SHP77 (cell line): Measurements from ENCODE around the gene RPS14.
"Not testable (repeated sequence)": the region's sequence is repeated elsewhere in the genome, so short reads cannot be mapped to it uniquely, and the experiment has no call there.

Experiments
- DNase-seq, 2 experiments: peaks; one replicate each; lab custom pipeline; 2025; lab: John Stamatoyannopoulos, UW

The RPS14 gene

DNA sequence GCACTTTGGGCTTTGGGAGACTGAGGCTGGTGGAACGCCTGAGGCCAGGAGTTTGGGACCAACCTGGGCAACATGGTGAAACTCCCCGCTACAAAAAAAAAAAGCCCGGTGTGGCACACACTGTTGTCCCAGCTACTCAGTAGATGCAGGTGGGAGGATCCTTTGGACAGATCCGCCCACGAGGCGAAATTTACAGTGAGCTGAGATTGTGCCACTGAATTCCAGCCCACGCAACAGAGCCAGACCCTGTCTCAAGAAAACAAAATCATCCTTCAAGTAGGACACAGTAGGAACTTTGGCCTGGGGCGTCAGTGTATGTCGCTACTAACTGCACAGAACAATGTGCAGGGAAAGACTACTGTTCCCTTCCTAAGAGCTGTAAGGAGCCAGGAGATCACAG lies 4.8 kb downstream of the RPS14 start:
- DNase-seq: no peak

DNA sequence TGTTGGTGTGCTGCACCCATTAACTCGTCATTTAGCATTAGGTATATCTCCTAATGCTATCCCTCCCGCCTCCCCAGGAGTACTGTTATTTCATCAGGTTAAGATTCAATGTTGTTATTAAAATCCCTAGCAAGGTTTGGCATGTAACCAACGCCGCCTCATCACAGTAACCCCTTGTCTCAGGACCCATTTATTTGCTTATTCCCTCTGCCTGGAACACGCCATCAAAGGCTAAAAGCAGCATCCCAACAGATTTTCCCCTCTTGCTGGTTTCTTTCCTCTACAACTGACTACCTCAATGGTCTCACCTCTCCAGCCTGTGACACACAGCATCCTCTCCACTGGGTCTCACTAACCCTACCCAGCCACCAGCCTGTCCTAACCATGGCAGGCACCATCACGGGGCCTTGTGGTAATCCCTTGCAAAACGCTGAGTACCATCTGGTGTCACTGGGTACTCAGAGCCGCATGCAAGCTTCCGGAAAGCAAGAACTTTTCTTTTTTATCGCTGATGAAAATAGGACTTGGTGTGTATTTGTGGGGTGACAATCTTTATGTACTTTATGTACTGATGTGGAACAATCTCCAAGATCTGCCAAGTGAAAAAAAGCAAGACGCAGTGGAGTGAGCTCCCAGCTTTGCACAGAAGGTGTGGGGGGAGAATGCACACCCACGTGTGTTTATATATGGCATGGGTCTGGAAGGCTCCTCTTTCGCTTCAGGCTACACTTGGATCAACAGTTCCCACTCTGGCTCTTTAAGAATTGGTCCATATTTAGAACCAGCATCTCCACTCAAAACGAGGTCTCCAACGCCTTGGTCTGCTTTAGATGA lies 6.1 kb downstream of the RPS14 start:
- no peak for DNase-seq

DNA sequence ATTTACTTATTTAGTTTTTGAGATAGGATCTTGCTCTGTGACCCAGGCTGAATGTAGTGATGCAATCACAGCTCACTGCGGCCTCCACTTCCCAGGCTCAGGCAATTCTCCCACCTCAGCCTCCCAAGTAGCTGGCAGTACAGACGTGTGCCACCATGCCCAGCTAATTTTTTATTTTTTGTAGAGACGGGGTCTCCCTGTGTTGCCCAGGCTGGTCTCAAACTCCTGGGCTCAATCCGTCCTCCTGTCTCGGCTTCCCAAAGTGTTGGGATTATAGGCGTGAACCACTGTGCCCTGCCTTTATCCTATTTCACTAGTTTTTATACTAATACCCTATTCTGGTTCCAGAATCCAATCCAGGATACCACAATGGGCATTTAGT lies 6.8 kb downstream of the RPS14 start:
- no peak for DNase-seq

DNA sequence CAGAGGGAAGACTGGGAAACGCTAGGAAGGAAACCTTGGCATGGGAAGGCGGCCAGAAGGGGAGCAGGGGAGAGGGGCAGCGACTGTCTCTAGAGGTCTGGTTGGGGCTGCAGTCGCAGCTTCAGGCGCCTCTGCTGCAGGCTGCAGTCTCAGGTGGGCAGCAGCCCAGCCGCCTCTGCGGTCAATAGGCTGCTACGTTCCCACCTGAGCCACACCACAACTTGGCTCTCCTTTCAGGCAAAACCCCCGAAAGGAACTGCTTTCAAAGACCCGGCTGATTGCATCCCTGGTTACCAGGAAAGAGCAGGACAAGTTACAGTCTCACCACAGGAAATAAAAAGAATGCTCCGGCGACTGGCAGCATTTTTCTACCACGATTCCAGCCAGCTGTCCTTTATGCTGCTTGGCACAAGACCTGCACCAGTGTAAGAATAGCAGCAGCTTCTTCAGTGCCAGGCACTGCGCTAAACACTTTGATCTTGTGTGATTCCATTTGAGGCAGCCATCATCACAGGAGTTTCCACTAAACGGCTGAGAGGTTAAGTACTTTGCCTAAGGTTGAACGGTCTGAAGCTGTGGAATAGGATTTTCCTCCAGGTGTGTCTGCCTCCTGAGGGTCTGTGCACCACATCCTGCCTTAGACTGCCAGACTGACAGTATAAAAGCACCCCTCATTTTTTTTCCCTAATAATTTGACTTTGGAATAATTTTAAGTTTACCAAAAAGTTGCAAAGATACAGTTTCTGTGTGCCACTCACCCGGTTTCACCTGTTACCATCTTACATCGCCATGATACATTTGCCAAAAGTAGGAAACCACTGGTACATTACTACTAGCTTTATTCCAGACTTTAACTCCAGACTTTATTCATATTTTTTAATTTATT lies 7.5 kb downstream of the RPS14 start:
- no peak for DNase-seq

DNA sequence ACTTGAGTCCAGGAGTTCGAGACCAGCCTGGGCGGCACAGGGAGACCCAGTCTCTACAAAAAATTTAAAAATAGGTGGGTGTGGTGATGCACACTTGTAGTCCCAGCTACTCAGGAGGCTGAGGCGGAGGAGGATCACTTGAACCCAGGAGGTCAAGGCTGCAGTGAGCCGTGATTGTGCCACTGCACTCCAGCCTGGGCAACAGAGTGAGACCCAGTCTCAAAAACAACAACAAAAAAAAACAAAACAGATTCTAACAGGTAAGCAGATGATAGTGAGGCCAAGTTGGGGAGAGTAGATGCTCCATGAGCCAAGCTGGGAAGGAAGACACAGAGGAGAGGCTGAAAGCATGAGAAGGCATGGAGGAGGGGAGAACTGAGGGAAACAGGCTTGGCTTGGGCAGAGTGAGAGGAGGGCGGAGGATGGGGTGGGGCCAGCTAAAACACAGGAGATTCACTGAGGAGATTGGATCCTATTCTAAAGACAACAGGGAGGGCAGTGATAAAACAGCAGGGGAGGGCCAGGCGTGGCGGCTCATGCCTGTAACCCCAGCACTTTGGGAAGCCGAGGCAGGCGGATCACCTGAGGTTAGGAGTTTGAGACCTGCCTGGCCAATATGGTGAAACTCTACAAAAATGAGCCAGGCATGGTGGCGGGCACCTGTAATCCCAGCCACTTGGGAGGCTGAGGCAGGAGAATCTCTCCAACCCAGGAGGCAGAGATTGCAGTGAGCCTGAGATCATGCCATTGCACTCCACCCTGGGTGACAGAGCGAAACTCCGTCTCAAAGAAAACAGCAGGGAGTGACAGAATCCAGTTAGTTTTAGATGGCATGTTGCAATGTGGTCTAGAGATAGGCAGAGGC lies 8.4 kb downstream of the RPS14 start:
- no peak for DNase-seq

DNA sequence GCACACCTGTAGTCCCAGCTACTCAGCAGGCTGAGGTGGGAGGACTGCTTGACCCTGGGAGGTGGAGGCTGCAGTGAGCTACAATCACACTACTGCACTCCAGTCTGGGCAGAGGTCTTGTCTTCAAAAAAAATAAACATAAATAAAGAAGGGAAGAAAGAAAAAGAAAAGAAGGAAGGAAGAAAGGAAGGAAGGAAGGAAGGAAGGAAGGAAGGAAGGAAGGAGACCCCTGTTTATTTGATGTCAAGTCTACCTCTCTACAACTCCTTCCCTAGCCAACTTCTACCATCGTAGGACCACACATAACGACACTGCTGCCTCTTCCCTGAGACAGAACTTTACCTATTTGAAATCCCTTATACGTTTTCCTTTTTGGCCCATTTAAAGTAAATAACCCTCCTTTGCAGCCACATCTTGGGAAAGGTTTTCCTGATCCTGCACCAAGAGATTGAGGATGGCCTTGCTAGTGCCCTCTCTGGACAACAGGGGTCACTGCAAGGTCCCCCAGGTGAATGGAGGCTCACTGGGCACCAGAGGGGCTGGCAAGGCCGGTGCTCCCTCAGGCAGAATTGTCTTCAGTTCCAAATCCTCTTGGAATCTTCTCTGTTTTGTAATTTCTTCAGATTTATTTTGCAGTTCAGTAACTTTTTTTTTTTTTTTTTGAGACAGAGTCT lies 10.5 kb downstream of the RPS14 start:
- peak; percentile 13 to 45 for DNase-seq

DNA sequence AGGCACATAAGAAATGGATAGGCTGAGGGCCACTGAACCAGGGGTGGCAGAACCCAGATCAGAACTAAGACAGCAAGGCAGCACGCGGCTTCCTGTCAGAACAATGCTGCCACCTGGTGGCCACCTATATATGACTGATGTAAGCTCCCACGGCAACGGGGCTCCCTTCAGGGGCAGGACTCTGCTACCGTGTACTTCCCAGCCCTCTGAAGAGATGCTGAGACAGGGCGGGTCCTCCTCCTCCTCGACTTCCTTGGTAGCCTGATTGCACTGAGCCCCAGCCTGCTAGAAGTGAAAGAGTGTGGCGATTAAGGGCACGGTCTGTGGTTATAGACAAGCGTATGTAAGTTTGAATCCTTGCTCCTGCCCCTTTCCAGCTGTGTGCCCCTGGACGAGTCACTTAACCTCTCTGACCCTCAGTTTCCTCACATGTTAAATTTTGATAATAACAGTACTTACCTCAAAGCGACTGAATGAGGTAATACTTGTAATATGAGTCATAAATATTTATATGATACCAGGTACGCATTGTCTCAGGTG lies 13.3 kb downstream of the RPS14 start:
- peak; percentile 45 to 79 for DNase-seq

DNA sequence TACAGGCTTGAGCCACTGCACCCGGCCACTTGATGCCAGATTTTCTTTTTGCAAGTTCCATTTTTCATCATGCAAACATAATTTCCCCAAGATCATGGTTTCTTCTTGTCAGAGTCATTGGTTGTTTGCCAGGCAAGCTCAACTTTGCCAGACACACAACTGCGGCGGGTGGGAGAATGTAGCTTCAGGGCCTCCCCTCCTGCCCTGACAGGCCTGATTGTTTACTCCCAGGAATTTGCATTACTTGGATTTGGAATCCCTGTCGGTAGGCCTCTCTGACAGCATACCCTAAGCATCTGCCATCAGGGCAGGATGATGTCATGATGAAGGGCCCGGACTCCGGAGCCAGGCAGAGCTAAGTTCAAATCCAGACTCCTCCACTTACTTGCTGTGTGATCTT lies 15.1 kb downstream of the RPS14 start:
- no peak for DNase-seq

DNA sequence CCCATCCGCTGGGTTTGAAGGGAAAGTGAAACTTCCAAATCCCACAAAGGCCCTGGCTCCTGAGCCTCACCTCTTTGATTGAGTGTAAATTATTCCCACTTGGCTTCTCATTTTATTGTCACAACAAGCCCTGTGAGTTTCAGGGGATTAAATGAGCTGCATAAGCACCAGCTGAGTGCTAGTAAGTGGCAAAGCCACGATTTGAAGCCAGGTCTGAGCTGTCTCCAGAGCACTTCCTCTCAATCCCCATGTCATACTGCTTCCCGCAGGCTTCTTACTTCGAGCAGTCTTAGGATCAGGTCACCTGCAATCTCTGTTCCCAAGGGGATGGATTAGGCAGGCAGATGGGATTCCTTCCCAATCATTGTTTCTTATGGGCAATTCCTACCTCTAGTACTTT lies 18.0 kb downstream of the RPS14 start:
- DNase-seq: no peak

DNA sequence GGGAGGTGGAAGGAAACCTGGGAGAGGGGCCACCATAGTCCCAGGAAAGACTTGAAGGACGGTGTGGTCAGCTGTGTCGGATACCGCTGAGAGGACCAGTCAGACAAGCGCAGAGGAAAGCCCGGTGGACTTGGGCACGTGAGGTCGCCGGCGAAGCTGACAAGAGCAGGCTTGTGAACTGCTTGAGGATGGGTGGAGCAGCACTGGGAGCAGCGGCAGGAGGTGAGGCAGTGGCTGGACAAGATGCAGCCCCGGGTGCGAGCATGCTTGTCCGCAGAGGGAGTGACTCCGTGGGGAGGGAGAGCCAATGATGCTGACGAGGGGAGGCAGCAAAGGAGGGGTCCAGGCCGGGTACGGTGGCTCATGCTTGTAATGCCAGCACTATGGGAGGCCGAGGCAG lies 18.5 kb downstream of the RPS14 start:
- DNase-seq: no peak

DNA sequence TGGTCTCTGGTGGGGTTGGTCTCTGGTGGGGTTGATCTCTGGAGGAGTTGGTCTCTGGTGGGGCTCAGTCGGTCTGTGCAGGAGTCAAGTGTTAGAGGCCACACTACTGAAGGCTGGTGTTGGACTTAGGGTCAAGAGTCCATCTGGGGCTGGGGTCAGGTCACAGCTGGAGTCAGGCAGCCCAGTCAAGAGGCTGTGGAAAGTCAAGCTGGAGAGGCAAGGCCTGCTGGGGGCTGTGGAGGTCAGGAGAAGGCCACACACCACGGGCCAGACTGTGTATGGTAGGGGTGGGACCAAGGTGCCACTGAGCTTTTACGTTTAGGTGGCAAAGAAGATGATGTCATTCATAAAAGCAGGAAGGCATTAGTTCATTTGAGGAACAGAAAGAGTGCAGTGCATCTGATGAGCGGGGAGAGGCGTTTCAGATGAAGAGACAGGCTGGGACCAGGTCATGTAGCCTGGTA lies 20.1 kb downstream of the RPS14 start:
- DNase-seq: no peak

DNA sequence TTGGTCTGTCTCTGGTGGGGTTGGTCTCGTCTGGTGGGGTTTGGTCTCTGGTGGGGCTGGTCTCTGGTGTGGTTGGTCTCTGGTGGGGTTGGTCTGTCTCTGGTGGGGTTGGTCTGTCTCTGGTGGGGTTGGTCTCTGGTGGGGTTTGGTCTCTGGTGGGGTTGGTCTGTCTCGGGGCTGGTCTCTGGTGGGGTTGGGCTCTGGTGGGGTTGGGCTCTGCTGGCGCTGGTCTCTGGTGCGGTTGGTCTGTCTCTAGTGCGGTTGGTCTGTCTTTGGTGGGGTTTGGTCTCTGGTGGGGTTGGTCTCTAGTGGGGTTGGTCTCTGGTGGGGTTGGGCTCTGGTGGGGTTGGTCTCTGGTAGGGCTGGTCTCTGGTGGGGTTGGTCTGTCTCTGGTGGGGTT lies 20.6 kb downstream of the RPS14 start:
- no peak for DNase-seq

DNA sequence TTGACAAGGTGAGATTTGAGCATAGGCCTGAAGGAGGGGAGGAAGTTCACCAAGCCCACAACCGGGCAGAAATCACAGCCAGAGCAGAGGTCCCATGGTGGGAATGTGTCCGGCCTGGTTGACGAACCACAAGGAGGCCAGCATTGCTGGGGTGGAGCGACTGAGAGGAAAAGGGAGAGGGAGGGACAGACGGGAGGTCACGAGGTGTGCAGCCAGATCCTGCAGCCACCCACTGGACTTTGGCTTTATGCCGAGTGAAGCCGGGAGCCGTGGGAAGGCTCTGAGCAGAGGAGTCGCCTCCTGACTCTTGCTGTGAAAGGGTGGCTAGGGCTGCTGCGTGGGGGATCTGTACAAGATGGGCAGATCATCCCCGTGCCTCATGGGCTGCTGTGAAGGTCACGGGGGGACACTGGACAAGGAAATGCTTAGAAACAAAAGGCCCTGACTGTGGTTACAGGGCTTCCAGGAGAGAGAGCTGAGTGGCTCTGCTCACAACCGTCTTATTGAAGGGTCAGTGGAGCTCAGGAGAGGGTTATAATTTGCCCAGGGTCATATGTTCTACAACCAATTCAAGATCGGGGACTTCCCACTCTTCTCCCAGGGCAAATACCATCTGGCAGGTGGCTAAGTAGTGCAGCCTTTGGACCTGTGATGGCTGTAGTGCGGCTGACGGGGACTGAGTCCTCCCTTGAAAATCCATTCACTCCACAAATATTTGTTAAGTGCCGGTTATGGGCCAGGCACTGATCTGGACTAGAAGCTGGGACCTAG lies 21.2 kb downstream of the RPS14 start:
- DNase-seq: no peak

DNA sequence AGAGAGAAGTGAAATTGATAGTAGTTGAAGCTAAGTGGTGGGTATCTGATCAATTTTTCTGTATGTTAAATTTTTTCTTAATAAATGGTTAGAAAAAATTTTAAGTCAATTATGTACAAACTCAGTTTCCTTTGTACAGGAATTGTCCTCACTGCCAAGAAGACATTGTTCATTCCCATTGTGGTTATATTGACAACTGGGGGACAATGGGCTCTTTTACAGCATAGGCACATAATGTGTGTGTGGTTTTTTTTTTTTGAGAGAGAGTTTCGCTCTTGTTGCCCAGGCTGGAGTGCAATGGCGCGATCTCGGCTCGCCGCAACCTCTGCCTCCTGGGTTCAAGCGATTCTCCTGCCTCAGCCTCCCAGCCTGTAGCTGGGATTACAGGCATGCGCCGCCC lies 23.4 kb downstream of the RPS14 start:
- DNase-seq: not testable (repeated sequence)

DNA sequence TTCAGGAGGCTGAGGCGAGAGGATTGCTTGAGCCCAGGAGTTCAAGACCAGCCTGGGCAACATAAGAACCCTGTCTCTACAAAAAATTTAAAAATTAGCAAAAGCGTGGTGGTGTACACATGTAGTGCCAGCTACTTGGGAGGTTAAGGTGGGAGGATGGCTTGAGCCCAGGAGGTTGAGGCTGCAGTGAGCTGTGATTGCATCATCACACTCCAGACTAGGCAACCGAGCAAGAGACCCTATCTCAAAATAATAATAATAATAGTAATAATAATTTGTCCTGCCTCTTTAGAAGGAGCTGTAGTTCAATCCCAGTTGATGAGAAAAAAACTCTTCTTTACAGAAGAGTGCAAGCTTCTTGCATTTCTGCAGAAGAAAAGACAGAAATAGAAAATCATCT lies 26.8 kb downstream of the RPS14 start:
- no peak for DNase-seq

DNA sequence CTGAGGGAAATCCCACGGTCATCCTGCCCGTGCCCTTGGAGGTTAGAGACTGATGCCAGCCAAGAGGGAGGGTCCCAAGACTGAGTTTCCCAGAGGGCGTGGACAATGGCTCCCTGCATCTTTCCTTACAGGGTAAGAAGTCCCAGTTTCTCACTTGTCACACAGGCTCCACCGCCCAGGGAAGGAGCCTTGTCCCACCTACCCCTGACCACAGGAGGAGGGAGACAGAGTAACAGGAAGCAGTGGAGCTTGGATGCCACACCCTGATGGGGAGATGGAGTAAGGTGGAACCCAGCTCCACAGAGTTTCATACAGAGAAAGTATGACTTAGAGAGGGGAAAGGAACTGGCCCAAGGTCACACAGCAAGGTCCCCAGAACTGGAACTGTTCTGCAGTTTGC lies 27.5 kb downstream of the RPS14 start:
- DNase-seq: no peak

DNA sequence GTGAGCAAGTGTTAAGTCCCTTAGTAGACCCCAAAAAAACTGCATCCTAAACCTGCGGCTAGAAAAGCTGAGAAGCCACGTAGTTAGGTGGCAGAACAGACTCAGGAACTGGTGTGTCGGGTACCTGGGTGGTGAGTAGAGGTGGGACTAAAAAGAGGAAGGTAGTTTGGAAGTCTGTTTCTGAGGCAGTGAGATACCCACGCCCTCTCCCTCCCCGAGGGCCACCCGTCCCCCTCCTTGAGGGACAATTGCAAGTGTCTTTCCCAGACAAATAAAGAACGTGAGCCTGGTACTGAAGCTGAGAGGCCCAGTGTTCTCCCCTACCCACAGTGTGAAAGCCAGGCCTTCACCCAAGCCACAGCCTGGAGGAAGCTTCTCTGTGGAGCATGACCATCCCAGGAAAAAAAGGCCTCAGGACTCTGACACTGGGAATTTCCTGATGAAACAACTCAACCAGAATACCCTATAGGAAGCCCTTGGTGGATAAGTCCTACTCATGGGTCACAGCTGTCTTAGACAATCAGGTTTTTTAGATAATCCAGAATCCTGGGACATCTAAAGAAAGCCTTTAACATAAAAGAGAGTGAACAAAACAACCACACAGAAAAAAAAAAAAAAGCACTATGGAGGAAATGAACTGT lies 29.8 kb downstream of the RPS14 start:
- DNase-seq: no peak

DNA sequence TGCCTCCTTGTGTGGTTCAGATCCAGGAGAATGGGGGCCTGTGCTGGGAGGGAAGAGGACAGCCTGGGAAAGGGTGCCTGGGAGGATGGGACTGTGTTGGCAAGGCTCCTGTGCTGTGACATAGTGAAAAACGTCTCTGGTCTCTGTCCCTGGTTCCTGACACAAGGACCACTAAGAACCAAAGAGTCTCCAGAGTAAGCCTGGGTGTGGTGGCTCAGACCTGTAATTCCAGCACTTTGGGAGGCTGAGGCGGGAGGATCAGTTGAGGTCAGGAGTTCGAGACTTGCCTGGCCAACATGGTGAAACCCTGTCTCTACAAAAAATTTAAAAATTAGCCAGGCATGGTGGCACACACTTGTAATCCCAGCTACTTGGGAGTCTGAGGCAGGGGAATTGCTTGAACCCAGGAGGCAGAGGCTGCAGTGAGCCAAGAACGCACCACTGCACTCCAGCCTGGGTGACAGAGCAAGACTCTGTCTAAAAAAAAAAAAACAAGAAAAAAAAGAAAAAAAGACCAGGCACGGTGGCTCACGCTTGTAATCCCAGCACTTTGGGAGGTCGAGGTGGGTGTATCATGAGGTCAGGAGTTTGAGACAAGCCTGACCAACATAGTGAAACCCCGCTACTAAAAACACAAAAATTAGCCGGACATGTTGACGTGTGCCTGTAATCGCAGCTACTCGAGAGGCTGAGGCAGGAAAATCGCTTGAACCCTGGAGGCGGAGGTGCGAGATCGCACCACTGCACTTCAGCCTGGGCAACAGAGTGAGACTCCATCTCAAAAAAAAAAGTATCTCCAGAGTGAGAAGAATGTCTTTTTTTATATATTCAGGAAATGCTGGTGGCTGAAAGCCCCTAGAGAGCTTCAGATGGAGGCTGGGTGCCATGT lies 35.4 kb downstream of the RPS14 start:
- not testable (repeated sequence) for DNase-seq
